ENCODE measurements around the gene SLC2A4RG. TPM values are rescaled to one million over a fixed set of nuclear protein-coding genes. Genes with fewer than 3 reads are reported as not detected.
A peak's percentile ranks its signal among the peaks of the same experiment; 100 is the strongest.

Gene SLC2A4RG
- polyA plus RNA-seq, 4 donors: 11.6 to 69.9 (median 17.6) TPM

GRCh38 chr20:63703471-63703975 lies 36.1 kb upstream of the SLC2A4RG start:
- FAIRE-seq: no peak

DNA sequence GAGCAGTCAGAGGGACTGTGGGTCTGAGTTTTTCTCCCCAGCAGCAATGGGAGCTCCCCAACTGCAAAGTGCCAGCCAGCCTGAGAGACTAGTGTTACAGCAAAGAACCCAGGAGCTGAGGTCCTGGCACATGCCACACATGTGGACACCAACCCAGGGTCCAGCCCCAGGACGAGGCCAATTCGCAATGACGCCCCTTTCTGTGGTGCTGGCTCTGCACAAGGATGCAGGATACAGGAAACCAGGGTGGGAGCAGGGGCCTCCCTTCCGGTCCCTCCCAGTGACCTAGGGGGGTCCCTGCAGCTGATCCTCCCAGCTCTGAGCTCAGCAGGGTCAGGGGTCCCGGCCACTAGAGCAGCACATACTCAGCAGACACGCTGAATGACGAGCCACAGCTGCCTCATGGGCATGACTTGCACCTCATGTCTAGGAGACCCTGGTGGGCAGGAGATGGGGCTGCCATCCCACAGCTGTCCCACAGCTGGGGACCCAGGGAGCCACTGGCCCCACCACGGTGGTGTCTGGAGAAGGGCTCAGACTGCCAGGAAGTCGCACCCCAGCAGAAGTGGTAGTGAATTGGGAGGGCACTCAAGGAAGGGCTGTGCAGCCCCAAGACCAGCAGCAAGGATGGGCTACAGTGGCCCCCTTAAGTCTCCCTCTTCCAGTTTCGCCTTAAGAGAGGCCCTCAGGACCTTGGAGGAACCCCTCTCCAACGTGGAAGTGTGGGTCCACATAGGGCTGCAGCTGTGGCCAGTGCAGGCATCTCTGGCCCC lies 35.4 kb upstream of the SLC2A4RG start:
- Histone ChIP-seq H3K27ac (ENCODE audit: low read depth in 1 of 3, low read length in 2 of 3) (no peak overlapping the region), H3K4me1 (ENCODE audit: control insufficient read depth in 3 of 3, insufficient read depth in 2 of 3, low read depth in 1 of 3, low read length in 2 of 3) (peaks cover 4 to 15% (median 6%) of the 10 kb centered on the region in 3 donors), H3K36me3 (ENCODE audit: control insufficient read depth in 3 of 3, insufficient read depth in 2 of 3, low read depth in 1 of 3, low read length in 3 of 3) (peaks cover 4 to 70% (median 16%) of the 10 kb centered on the region in 3 donors), H3K27me3 (ENCODE audit: control insufficient read depth in 3 of 3, insufficient read depth in 3 of 3, low read length in 3 of 3) (no peaks in the 10 kb centered on the region), H3K9me3 (ENCODE audit: control insufficient read depth in 2 of 2, insufficient read depth in 1 of 2, low read depth in 1 of 2, low read length in 1 of 2) (no peaks in the 10 kb centered on the region), H3K4me3 (ENCODE audit: low read depth in 1 of 3, low read length in 3 of 3) (no peak overlapping the region)
- DNase-seq (no peak), FAIRE-seq (no peak)
- WGBS, 3 donors: 88 to 92% (median 88%) methylated on average over 11 of the region's 11 CpGs

More at GRCh38 chr20:63703471-63703975, 36.1 kb upstream of the SLC2A4RG start:
- no peak overlapping the region for H3K27ac ChIP-seq (ENCODE audit: low read depth in 1 of 3, low read length in 2 of 3)
- no peak overlapping the region for H3K4me3 ChIP-seq (ENCODE audit: low read depth in 1 of 3, low read length in 3 of 3)
- H3K36me3 ChIP-seq (ENCODE audit: control insufficient read depth in 3 of 3, insufficient read depth in 2 of 3, low read depth in 1 of 3, low read length in 3 of 3): peaks cover 4 to 67% (median 16%) of the 10 kb centered on the region in 3 donors
- no peaks in the 10 kb centered on the region for H3K9me3 ChIP-seq (ENCODE audit: control insufficient read depth in 2 of 2, insufficient read depth in 1 of 2, low read depth in 1 of 2, low read length in 1 of 2)
- H3K27me3 ChIP-seq (ENCODE audit: control insufficient read depth in 3 of 3, insufficient read depth in 3 of 3, low read length in 3 of 3): no peaks in the 10 kb centered on the region
- 89 to 92% (median 90%) methylated on average over 12 to 15 of the region's 15 CpGs for WGBS, 3 donors
- peaks cover 0 to 11% (median 0%) of the 10 kb centered on the region in 3 donors for H3K4me1 ChIP-seq (ENCODE audit: control insufficient read depth in 3 of 3, insufficient read depth in 2 of 3, low read depth in 1 of 3, low read length in 2 of 3)
- DNase-seq: no peak

- no peaks in the 10 kb centered on the region for H3K9me3 ChIP-seq (ENCODE audit: control insufficient read depth in 2 of 2, insufficient read depth in 1 of 2, low read depth in 1 of 2, low read length in 1 of 2)
- no peaks in the 10 kb centered on the region for H3K27me3 ChIP-seq (ENCODE audit: control insufficient read depth in 3 of 3, insufficient read depth in 3 of 3, low read length in 3 of 3)
- peaks cover 4 to 70% (median 16%) of the 10 kb centered on the region in 3 donors for H3K36me3 ChIP-seq (ENCODE audit: control insufficient read depth in 3 of 3, insufficient read depth in 2 of 3, low read depth in 1 of 3, low read length in 3 of 3)
- no peak overlapping the region for H3K27ac ChIP-seq (ENCODE audit: low read depth in 1 of 3, low read length in 2 of 3)
- DNase-seq (no peak), FAIRE-seq (no peak)
- H3K4me3 ChIP-seq (ENCODE audit: low read depth in 1 of 3, low read length in 3 of 3): no peak overlapping the region
- WGBS, 3 donors: 83 to 93% (median 85%) methylated on average over 6 of the region's 6 CpGs
- peaks cover 4 to 16% (median 6%) of the 10 kb centered on the region in 3 donors for H3K4me1 ChIP-seq (ENCODE audit: control insufficient read depth in 3 of 3, insufficient read depth in 2 of 3, low read depth in 1 of 3, low read length in 2 of 3)
These were observed 34.8 kb upstream of the SLC2A4RG start for GRCh38 chr20:63704749-63705117.

GRCh38 chr20:63705232-63706026 lies 34.1 kb upstream of the SLC2A4RG start:
- Histone ChIP-seq H3K27ac (ENCODE audit: low read depth in 1 of 3, low read length in 2 of 3) (no peak overlapping the region), H3K9me3 (ENCODE audit: control insufficient read depth in 2 of 2, insufficient read depth in 1 of 2, low read depth in 1 of 2, low read length in 1 of 2) (no peaks in the 10 kb centered on the region), H3K4me3 (ENCODE audit: low read depth in 1 of 3, low read length in 3 of 3) (no peak overlapping the region), H3K27me3 (ENCODE audit: control insufficient read depth in 3 of 3, insufficient read depth in 3 of 3, low read length in 3 of 3) (no peaks in the 10 kb centered on the region), H3K4me1 (ENCODE audit: control insufficient read depth in 3 of 3, insufficient read depth in 2 of 3, low read depth in 1 of 3, low read length in 2 of 3) (peaks cover 4 to 16% (median 6%) of the 10 kb centered on the region in 3 donors), H3K36me3 (ENCODE audit: control insufficient read depth in 3 of 3, insufficient read depth in 2 of 3, low read depth in 1 of 3, low read length in 3 of 3) (peaks cover 4 to 68% (median 16%) of the 10 kb centered on the region in 3 donors)
- WGBS, 3 donors: 88 to 90% (median 89%) methylated on average over 8 of the region's 8 CpGs
- no peak for FAIRE-seq
- DNase-seq: no peak

DNA sequence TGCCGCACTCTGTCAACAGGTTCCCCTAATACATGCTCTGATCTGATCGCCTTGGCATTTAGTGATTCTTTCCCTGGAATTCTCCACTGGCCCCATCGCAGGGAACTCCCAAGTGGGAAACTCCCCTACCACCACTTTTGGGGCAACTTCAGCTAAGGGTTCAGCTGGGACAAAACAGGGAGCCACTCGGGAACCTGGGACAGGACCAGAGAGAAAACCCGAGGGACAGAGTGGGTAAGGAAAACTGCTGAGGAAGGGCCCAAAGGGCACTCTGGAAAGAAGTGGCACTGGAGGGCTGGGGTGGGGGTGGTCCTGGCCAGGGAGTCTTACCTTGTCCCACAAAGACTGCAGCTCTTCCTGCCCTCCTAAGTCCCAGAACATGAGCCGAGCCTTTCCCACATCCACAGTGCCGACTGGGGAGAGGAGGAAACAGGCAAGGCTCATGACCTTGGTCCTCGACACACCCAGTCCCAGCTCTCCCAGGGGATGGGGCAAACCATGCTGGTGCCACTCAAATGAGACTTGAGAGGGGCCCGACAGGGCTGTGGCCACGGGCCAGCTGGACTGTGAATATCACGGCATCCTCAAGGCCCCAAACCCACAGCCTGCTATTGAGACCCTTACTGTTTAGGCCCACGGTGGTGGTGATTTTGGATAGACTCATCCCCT lies 33.4 kb upstream of the SLC2A4RG start:
- WGBS, 3 donors: 45 to 68% (median 60%) methylated on average over 12 of the region's 12 CpGs
- Histone ChIP-seq H3K27me3 (ENCODE audit: control insufficient read depth in 3 of 3, insufficient read depth in 3 of 3, low read length in 3 of 3) (no peaks in the 10 kb centered on the region), H3K27ac (ENCODE audit: low read depth in 1 of 3, low read length in 2 of 3) (peak overlapping the region in 2 of 3 donors; percentile 82 to 92), H3K4me3 (ENCODE audit: low read depth in 1 of 3, low read length in 3 of 3) (peak overlapping the region in 2 of 3 donors; percentile 73 to 92), H3K9me3 (ENCODE audit: control insufficient read depth in 2 of 2, insufficient read depth in 1 of 2, low read depth in 1 of 2, low read length in 1 of 2) (no peaks in the 10 kb centered on the region), H3K4me1 (ENCODE audit: control insufficient read depth in 3 of 3, insufficient read depth in 2 of 3, low read depth in 1 of 3, low read length in 2 of 3) (peaks cover 4 to 16% (median 6%) of the 10 kb centered on the region in 3 donors), H3K36me3 (ENCODE audit: control insufficient read depth in 3 of 3, insufficient read depth in 2 of 3, low read depth in 1 of 3, low read length in 3 of 3) (peaks cover 4 to 65% (median 16%) of the 10 kb centered on the region in 3 donors)
- FAIRE-seq (no peak), DNase-seq (peak in 1 of 2 donors; percentile 78)

GRCh38 chr20:63706852-63707557 lies 32.6 kb upstream of the SLC2A4RG start:
- DNase-seq (peak; percentile 47 to 66), FAIRE-seq (no peak)
- Histone ChIP-seq H3K27ac (ENCODE audit: low read depth in 1 of 3, low read length in 2 of 3) (peak overlapping the region; percentile 66 to 92 (median 82)), H3K4me1 (ENCODE audit: control insufficient read depth in 3 of 3, insufficient read depth in 2 of 3, low read depth in 1 of 3, low read length in 2 of 3) (peaks cover 4 to 16% (median 6%) of the 10 kb centered on the region in 3 donors), H3K9me3 (ENCODE audit: control insufficient read depth in 2 of 2, insufficient read depth in 1 of 2, low read depth in 1 of 2, low read length in 1 of 2) (no peaks in the 10 kb centered on the region), H3K36me3 (ENCODE audit: control insufficient read depth in 3 of 3, insufficient read depth in 2 of 3, low read depth in 1 of 3, low read length in 3 of 3) (peaks cover 4 to 65% (median 16%) of the 10 kb centered on the region in 3 donors), H3K4me3 (ENCODE audit: low read depth in 1 of 3, low read length in 3 of 3) (peak overlapping the region; percentile 73 to 92 (median 90)), H3K27me3 (ENCODE audit: control insufficient read depth in 3 of 3, insufficient read depth in 3 of 3, low read length in 3 of 3) (no peaks in the 10 kb centered on the region)
- 0 to 2% (median 1%) methylated on average over 50 to 56 of the region's 56 CpGs for WGBS, 3 donors

DNA sequence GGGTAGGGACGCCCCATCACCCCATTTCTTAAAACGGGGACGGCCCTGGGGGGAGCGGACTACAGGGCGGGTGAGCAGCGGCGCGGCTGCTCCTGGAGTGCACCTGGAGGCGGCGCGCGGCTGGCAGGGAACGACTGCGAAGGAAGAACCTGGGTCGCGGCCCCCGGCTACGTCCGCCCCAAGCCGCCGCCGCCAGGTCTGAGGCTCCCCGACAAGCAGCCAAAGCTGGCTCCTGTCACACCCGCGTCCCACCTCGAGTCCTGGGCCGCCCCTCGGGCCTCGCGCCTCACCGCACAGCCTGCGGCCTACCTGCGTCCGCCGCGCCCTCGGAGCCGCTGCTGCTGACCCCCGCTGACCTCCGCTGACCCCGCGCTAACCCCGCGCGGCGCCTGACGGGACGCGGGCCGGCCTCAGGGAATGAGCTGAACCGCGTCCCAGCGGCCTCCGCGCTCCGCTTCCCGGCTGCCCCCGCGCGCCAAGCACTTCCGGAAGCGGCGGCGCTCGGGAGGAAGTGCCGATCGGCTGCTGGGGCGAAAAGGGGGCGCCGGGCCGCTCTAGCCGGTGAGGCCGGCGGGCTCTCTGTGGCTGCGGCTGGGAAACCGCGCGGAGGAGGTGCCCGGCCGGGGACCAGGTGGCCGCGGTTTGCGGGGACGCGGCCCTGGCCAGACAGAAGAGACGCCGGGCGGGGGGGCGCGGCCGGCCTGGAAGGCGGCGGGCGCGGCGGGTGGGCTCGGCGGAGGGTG lies 31.8 kb upstream of the SLC2A4RG start, which contains the start of the genes ARFRP1 and ZGPAT:
Gene ARFRP1, minus strand, starts transcription at position 419 of the 743 bp plus-strand sequence. CDS start 885 bp downstream, outside the sequence.
Gene ZGPAT, plus strand, starts transcription at position 482 of the 743 bp plus-strand sequence. CDS start 542 bp downstream, outside the sequence.
- peak; percentile 88 to 95 for DNase-seq
- Histone ChIP-seq H3K4me3 (ENCODE audit: low read depth in 1 of 3, low read length in 3 of 3) (peak within 1 kb of the TSS; percentile 73 to 92 (median 90)), H3K27me3 (ENCODE audit: control insufficient read depth in 3 of 3, insufficient read depth in 3 of 3, low read length in 3 of 3) (no peaks in the 10 kb centered on the region), H3K27ac (ENCODE audit: low read depth in 1 of 3, low read length in 2 of 3) (peak within 1 kb of the TSS; percentile 66 to 92 (median 82)), H3K9me3 (ENCODE audit: control insufficient read depth in 2 of 2, insufficient read depth in 1 of 2, low read depth in 1 of 2, low read length in 1 of 2) (no peaks in the 10 kb centered on the region), H3K36me3 (ENCODE audit: control insufficient read depth in 3 of 3, insufficient read depth in 2 of 3, low read depth in 1 of 3, low read length in 3 of 3) (peaks cover 4 to 68% (median 16%) of the 10 kb centered on the region in 3 donors), H3K4me1 (ENCODE audit: control insufficient read depth in 3 of 3, insufficient read depth in 2 of 3, low read depth in 1 of 3, low read length in 2 of 3) (peaks cover 4 to 16% (median 6%) of the 10 kb centered on the region in 3 donors)
- WGBS, 3 donors: 0 to 1% (median 1%) methylated on average over 50 to 98 of the region's 98 CpGs
- no peak for FAIRE-seq

Measured in small intestine (tissue), 7 donors.